A549 treated with ZK216348 at 1 μM for 4 hours (cell line): ENCODE measurements around the gene TPTE. TPM values are rescaled to one million over a fixed set of nuclear protein-coding genes. Genes with fewer than 3 reads are reported as not detected.

Experiments
- total RNA-seq: library from RNA; stranded (reverse); fragments of 200-300 nt; extraction: Qiagen RNA extraction; gene quantifications from 5 replicates; pipeline ENCODE4 v1.2.3, GENCODE V29; 2022; ENCODE audit warnings: low read depth

TPTE gene
- not detected in 5 replicates for total RNA-seq

DNA sequence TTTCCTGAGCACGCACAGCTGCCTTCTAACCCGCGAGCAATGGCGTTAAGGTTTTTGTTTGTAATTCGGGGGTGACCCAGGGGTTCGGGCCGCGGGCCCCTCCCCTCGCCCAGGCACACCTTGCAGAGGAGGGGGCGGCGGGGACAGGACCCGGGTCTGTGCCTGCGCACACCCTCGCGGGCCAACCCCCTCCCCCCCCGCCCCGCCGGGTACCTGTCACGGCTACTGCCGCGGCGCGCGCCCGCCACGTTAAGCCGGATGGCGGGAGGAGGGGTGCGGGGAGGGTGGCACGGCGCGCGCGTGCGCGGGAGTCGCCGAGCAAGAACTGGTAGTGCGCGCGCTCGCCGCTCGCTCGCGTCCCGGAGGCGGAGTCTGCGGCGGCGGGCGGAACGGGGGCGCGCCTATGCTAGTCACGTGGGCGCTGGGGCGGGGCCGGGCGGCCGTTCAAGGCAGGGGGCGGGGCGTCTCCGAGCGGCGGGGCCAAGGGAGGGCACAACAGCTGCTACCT, at the start of gene TPTE:
TSS of gene TPTE (plus strand) at position 493 of the 508 bp plus-strand sequence. CDS start 17,141 bp downstream, outside the sequence.

